ENCODE measurements around the gene SRGAP3.

Gene SRGAP3

DNA sequence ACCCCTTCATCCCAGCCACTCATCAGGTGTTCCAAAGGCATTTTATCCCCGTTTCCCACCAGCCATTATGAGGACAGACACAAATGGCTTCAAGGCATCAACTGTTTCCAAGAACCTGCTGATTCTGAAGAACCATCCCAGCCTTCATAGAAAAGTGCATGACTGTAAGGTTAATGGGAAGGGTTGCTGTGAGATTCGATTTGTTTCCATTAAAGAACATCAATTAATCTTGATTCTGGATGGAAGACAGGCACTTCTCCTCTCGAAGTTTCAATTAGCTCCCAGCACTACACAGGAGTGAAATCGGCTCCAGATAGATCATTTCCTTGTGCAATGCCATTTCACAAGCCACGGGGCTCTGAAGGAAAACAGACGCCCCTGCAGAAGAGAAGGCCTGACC, 25.8 kb downstream of the SRGAP3 start:
- no peak for DNase-seq

DNA sequence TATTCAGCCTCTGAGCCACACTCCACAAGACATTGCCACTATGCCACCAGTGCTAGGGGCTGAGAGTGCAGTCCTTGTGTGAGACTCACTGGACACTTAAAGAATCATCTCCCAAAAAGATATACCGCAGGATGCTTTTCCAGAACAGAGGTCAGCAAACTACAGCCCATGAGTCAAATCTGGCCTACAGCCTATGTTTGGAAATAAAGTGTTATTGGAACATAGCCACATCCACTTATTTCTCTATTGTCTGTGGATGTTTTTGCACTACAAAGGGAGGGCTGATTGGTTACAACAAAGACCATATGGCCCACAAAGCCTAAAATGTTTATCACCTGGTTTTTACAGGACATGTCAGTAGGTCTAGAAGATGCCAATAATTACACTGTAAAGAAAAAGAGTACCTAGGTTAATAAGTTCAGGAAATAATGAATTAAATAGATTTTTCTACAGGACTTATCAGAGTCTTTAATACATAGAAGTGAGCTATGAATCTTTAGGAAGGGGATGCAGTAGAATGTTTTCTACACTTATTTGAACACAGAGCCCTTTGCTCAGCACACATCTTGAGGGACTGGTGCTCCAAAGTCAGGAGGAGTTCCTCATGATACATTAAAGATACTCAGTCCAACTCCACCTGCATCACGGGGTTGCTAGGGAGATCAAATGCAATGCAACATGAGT, 26.3 kb downstream of the SRGAP3 start:
- DNase-seq = no peak

DNA sequence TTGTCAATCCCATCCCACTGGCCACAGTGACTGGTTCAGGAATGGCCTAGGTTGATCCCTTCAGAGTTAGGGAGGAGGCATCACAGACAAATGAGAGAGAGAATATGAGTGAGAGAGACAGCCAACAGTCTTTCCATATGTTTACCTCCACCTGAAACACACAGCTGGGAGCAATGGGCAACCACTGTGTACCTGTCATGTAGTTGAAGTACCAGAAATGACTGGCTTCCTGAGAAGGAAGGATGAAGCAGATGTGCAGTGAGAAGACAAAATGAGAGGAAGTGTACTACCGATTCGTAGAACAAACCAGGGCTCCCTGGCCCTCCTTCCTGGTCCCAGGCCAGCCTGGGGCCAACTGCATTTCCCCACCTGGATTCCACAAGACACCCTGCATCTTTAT, 27.4 kb downstream of the SRGAP3 start:
- no peak for DNase-seq

DNA sequence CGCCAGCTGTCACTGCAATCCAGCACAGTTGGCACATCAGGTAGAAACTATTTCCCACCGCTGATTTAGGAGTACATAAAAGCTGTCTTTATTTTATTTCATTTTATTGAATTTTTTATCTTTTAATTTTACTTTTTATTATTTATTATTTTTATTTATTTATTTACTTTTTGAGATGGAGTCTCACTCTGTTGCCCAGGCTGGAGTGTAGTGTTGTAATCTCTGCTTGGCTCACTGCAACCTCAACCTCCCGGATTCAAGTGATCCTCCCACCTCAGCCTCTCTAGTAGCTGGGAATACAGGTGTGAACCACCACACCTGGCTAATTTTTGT, 31.0 kb downstream of the SRGAP3 start:
- DNase-seq = no peak

DNA sequence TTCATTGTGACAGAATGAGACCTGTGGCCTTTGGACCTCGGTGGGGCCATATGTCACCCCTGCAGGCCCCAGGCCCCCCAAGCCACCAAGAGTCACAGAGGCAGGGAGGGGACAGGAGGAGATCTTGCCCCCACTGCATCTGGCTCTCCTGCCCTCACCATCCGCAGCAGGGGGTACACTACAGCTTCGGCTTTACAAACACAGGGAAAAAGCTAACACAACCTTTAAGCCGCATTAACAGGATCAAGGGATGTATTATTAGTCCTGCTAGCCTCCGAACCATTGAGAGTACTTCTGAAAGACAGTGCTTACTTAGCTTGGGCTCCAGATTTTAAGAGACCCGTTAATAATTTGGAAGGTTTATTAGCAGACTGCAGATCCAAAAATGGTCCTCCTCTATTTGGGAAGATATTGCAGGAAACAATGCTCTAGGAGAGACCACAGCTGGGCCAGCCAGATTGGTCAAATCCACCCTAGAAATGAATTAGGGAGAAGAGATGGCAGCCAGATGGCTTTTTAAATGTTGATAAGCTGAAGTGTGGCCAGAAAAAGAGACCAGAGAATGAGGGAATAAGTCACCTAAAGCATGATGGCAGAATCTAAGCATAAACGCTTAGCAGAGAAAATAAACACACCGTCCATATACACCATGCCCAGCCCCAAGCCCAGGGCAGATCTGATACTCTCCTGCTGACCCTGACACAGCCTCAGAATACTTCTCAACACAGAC, 31.5 kb downstream of the SRGAP3 start:
- no peak for DNase-seq

DNA sequence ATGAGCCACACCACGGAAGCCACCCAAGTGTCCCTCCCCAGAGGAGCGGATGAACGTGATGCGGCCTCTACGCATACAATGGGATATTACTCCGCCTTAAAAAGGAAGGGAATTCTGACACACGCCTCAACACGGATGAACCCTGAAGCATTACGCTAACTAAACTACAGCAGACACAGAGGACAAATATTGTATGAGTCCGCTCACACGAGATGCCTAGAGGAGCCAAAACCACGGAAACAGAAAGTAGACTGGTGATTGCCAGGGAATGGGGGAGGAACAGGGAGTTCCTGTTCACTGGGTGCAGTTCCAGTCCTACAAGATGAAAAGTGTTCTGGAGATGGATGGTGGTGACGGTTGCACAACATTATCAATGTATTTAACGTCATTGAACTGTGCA, 32.7 kb downstream of the SRGAP3 start:
- DNase-seq = no peak

DNA sequence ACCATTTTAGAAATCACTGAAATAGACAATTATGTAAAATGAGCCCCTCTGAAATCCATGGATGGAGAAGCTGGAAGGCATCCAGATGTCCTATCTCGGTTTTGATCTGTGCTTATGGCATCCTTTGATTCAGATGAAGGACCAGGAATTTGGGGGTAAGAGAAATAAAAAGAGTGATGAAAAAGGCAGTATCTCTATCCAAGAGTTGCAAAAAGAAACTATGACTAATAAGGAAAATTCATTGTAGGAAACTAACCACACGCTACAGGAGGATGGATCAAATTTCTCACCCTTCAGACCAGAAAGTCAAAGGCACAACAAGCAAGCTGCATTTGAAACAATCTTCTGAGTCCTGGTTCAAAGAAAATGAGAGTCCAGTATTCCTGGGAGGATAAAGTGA, 34.8 kb downstream of the SRGAP3 start:
- DNase-seq = no peak

DNA sequence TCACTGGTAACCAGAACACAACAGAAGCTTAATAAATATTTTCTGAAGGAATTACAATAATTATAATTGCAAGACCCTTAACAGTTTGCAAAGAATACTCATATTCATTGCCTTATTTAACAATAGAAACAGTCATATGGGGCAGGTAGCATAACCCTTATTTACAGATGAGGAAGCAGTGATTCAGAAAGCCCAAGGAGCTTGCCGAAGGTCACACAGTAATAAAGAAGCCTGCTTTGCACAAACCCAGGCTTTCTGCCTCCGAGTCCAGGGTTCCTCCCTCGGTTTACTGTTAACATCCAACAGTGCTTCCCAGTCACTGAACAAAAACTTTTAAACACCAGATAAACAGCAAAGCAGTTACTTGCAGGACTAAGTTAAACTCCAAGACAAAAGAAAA, 35.3 kb downstream of the SRGAP3 start:
- DNase-seq = no peak

DNA sequence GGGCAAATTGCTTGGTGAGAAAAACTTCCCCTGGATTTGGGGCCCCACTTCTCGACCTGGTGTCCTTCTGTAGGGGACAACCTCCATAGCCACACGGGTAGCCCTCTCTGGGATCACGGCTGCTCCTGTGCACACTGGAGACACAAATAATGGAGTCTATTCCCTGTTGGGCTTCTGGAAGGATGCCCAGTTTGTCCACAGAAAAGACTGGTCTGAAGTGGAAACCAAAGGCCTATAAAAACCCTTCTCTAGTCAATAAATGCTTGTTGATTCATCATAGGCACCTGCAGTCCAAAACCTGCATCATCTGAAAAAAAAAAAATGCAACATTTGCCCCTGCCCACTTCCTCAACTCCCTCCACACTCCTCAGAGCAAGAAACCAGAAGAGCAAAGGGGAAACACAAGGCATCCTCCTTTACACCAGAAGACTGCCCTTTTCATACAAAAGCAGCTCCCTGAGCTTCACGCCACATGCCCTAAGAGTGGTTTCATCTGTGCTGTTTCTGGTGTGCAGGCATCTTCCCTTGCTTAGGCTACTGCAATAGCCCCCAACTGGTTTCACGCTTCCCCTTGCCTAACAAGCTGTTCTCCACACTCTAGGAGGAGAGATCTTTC, 36.3 kb downstream of the SRGAP3 start:
- no peak for DNase-seq

DNA sequence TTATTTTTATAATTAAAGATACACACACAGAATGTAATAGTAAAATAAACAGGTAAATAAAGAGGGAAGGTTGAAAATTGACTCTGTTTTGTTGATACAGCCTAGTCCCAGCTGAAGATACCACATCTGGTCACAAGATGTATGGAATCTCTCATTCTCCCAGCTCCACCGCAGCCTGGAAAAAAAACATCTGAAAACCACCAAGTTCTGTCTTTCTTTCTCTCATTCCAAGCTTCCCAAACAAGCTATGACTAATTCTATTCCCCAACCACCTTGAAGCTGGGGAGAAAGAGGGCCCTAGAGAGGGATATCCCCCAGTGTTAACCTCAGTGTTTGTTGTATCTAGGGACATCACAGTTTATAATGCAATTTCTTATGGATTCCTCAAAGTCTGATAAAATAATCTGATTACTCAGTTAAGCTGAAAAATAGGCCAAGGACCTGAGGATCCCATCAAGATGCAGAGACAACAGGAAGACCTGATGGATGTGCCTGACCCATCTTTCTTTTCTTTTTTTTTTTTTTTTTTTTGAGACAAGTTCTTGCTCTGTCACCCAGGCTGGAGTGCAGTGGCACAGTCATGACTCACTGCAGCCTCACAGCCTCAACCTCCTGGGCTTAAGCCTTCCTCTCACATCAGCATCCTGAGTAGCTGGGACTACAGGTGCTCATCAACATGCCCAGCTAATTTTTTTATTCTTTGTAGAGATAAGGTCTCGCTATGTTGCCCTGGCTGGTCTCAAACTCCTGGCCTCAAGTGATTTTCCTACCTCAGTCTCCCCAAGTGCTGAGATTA, 38.1 kb downstream of the SRGAP3 start:
- no peak for DNase-seq

DNA sequence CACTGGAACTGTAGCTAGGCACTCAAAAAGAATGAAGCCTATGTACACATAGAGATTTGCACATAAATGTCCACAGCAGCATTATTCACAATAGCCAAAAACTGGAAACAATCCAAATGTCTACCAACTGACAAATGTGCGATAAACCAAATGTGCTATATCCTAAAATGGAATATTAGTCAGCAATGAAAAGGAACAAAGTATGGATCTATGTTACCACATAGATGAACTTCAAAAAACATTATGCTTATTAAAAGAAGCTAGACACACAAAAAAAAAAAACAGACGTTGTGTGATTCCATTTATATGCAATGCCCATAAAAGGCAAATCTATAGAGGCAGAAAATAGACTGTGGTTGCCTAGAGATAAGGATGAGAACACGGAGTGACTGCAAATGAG, 39.7 kb downstream of the SRGAP3 start:
- DNase-seq = no peak

DNA sequence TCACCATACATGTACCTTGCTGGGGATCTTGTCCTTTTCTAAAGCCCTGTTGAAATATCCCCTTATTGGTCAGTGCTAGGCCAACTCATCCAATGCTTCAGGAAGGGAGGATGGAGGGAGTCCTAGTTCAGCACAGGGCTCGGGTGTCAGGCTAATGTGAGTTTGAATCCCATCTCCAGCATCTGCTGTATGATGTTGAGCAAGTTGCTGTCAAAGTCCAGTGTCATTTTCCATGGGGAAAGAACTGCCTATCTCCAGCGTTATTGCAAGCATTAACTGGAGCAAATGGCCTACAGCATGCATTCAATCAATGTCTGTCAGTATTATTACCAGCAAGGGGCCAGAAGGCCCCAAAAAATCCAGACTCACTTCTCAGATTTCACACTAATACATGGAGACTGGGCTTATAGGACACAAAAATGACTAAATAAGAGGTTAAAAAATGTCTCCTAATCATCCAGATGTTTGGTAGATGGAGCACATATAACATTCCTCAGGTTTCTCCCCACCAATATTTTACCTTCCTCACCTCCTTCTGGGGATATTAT, 40.8 kb downstream of the SRGAP3 start:
- DNase-seq = no peak

DNA sequence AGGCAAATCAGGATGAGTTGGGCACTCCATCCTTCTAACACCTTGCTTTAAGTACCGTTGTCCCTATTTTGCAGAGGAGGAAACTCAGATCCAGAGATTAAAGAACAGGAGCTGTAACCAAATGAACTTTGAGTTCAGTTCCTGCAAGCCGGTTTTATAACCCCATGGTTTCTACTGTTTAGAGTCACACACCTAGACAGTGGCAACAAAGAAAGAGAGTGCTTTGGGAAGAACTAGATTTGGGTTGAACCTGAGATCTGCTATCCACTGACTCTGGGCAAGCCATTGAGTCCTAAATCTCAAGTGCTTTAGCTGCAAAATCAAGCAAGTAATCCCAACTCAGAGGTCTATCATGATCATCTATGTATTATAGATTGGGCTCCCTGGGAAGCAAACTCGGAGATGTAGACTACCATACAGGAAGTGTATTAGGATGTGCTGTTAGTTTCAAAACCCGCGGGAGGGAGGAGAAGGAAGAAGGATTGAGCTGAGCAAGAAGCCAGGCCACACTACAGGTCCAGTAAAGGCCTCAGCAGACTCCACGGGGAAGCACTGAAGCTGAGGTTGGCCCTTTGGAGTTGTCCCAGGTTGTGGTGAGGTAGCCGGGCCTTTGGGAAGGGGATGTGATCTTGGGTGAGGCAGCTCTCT, 42.2 kb downstream of the SRGAP3 start:
- no peak for DNase-seq

DNA sequence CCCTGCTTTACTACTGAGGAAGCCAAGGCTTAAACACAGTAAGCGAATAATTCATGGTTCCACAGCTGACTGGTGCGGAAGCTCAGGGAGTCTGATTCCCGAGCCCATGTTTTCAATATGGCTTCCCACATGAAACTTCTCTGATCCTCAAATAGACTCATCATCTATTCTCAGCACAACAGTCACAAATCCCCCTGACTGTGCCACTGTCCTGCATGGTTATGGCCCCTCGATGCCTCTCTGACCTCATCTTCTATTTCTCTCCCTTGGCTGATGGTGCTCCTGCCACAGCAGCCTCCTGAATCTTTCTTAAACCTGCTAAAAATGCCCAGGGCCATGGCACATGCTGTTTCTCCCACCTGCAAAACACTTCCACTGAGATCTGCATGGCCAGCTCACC, 43.2 kb downstream of the SRGAP3 start:
- no peak for DNase-seq

DNA sequence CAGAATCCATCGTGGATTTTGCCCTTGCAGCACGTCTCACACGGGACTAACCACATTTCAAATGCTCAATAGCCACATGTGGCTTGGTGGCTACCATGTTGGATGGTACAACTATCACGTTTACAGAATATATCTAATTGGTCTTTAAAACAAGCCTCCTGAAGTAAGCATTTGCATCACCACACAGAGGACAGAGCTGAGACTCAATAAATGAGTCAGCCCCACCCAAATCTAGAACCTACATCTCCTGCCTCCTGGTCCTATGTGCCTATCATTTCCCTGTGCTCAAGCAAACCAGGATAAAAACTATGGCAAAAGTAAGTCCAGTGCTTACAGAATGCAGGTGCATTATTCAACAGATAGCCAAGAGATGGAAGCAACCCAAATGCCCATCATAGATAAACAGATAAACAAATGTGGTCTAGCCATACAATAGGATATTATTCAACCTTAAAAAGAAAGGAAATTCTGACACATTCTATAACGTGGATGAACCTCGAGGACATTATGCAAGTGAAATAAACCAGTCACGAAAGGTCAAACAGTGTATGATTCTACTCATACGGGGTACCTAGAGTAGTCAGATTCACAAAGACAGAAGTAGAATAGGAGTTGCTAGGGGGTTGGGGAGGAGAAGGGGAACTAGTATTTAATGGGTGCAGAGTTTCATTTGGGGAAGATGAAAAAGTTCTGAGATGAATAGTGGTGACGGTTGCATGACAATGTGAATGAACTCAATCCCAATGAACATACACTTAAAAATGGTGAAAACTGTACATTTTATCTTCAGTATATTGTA, 43.9 kb downstream of the SRGAP3 start:
- no peak for DNase-seq

DNA sequence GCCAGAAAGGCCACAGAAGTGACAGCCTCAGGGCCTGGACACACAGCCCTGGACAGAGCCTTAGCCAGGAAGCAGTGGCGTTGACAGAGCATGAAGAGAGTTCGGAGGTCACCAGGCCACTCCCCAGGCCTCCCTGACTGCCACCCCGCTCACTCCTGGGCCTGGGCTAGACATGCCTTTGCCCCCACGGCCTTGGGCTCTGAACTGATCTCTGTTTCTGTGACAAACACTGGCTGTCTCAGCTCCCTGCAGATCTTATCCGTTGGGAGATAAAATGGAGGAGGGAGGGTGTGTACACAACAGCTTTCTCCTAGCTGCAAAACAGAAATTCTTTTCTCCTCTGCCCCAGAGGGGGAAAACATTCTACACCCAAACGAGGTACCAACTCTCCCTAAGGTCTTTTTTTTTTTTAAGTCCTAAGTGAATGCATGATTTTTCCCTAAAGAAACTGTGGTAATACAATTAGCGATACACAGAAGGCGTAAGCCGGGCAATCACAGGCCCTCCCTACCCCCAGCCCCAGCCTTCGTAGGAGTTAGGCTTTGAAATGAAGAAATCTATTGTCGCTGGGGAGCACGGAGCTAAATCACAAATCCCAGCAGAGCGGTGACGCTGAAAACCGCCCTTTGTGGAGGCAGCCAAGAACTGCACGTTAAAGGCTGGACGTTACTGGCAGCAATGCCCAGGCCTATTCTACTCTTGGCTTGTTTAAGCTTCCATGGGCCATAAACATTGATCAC, 45.0 kb downstream of the SRGAP3 start:
- no peak for DNase-seq

DNA sequence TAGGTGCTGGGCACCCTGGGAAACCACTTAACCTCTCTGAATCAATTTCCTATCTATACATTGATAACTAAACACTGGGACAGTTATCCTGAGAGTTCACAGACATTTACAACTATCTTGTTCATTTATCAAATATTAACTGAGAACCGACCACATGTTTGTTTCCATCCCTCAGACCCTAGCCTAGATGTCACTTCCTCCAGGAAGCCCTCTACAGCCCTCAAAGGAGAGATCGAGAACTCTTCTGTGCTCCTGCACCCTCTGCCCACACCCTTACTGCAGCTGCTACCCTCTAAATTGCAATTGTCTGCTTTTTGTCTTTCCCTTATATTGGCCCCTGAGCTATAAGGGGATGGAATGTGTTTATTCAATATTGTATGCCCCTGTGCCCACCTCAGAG, 46.1 kb downstream of the SRGAP3 start:
- no peak for DNase-seq

DNA sequence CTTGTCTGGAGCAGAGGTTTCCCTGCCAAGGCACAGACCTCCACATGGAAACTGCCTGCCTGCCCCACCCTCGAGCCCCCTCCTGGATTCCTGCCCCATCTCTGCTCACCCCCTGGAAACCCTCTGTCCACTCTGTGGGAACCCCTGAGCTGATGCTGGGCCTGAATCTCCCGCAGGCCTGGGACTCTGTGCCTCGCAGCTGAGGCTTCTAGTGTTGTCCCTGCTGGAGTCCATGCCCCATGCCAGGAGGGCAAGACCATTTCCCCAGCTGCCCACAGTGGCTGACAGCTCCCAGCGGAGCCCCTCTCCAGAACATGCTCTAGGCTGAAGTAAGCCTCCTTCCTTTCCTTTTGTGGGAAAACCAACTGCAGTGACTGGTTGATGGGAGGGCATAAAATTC, 46.9 kb downstream of the SRGAP3 start:
- DNase-seq = no peak

DNA sequence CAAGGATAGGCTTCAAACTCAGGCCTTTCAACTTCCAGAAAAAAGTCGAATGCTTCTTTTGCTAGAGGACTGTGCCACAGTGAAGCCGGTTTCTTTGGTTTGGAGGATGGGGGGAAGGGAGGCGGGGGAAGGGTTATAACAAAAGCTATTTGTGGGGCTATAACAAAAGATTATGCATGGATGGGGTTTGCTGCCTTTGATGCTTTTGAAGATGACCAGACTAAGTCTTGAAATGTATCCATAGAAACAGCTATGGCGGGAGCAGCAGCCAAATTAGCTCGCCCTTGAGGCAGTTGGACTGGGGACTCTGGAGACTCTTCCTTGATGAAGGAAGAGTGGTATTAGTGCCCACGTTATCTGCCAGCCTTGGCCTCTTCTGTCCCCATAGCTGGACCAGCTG, 47.5 kb downstream of the SRGAP3 start:
- DNase-seq = no peak

DNA sequence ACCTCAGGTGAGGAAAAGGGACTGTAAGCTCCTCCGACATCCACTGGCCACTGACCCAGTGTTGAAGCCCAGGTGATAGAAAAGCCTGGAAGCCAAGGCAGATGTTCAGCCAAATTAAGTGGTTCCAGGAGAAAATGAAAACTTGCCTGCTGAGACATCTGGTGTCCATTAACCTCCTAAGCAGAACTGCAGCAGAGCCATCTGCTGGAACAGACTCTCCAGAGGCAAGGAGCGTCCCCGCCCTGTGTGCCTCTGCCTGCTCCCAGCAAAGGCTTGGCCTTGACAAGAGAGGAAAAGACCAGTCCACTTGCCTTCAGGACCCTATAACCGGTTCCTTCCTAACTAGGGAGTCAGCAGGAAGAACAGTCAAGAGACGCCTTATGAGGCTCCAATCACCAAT, 48.2 kb downstream of the SRGAP3 start:
- no peak for DNase-seq

DNA sequence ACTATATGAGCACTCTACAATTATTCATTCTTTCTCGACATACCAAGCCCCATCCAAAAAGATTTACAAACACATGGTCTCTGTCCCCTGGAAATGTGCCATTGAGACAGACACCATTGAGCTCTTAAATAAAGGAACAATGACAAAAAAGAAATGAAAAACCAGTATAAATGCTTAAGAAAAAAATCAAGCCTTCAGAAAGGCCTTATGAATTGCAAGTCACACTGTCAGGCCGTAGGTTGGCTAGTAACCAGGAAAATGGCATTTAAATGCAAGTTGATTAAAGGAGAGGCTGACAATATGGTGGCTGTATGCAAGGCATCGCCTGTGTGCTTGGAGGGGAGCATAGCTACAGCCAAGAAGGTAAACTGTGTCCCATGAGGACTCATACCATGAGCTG, 49.7 kb downstream of the SRGAP3 start:
- no peak for DNase-seq

Measured in hematopoietic multipotent progenitor cell treated with erythropoietin and hydrocortisone succinate and interleukin-3 and kit ligand, for 8 days (in vitro differentiated cells).